Neuronal stem cell (in vitro differentiated cells): ENCODE results near the gene SNX25.

Experiments
- DNase-seq: peaks from one replicate; pipeline ENCODE4 v3.0.0-alpha.2; 2013; ENCODE audit warnings: low spot score
- H2AFZ ChIP-seq: one replicate; pipeline ENCODE4 v1.6.1; 2013; ENCODE audit warnings: mild to moderate bottlenecking, low read length, inconsistent platforms
- H2AK5ac ChIP-seq: 2 replicates; pipeline ENCODE4 v1.6.1; 2013; ENCODE audit warnings: low read depth, mild to moderate bottlenecking, inconsistent platforms, low read length, moderate library complexity, mixed read lengths
- H2BK120ac ChIP-seq: 2 replicates; pipeline ENCODE4 v1.6.1; 2013; ENCODE audit warnings: low read depth, mild to moderate bottlenecking, inconsistent platforms, low read length, moderate library complexity, mixed read lengths
- H2BK12ac ChIP-seq: one replicate; pipeline ENCODE4 v1.6.1; 2013; ENCODE audit warnings: low read length, inconsistent platforms
- H2BK15ac ChIP-seq: 2 replicates; pipeline ENCODE4 v1.6.1; 2013; ENCODE audit warnings: mild to moderate bottlenecking, low read length, inconsistent platforms, mixed read lengths
- H2BK5ac ChIP-seq: one replicate; pipeline ENCODE4 v1.6.1; 2013; ENCODE audit warnings: inconsistent platforms, mild to moderate bottlenecking, low read length, moderate library complexity
- H3K14ac ChIP-seq: one replicate; pipeline ENCODE4 v1.6.1; 2013; ENCODE audit warnings: low read length, inconsistent platforms
- H3K18ac ChIP-seq: 2 replicates; pipeline ENCODE4 v1.6.1; 2013; ENCODE audit warnings: low read length, inconsistent platforms
- H3K23ac ChIP-seq: 2 replicates; pipeline ENCODE4 v1.6.1; 2013; ENCODE audit warnings: low read depth, mild to moderate bottlenecking, mixed read lengths, low read length, inconsistent platforms; ENCODE audit not compliant: poor library complexity
- H3K27ac ChIP-seq: replicated peaks from 3 replicates; pipeline ENCODE4 v1.5.1; 2013; ENCODE audit warnings: low read length, inconsistent platforms
- H3K27me3 ChIP-seq, 3 experiments: 2 replicates each; pipeline ENCODE4 v1.6.1; 2013; ENCODE audit warnings: low read length in 3 of 3, mild to moderate bottlenecking in 2 of 3, inconsistent platforms in 1 of 3, low read depth in 1 of 3, mixed read lengths in 1 of 3, moderate library complexity in 1 of 3; ENCODE audit not compliant: control insufficient read depth in 3 of 3, insufficient read depth in 3 of 3
- H3K36me3 ChIP-seq, 2 donors: replicated peaks in 1 of 2; 2 replicates each; pipeline ENCODE4 v1.6.1; 2013; ENCODE audit warnings: low read length in 2 of 2; ENCODE audit not compliant: control insufficient read depth in 2 of 2, insufficient read depth in 2 of 2
- H3K4ac ChIP-seq: 2 replicates; pipeline ENCODE4 v1.6.1; 2013; ENCODE audit warnings: inconsistent platforms, mild to moderate bottlenecking, low read length, moderate library complexity
- H3K4me1 ChIP-seq, 2 donors: 1 replicate in 1 of 2; 2 replicates in 1 of 2; pipeline ENCODE4 v1.6.1; 2013; ENCODE audit warnings: low read length in 2 of 2, low read depth in 1 of 2; ENCODE audit not compliant: control insufficient read depth in 2 of 2, insufficient read depth in 1 of 2
- H3K4me2 ChIP-seq: one replicate; pipeline ENCODE4 v1.6.1; 2013; ENCODE audit warnings: mild to moderate bottlenecking, low read length, inconsistent platforms; ENCODE audit not compliant: insufficient read depth, poor library complexity, severe bottlenecking
- H3K4me3 ChIP-seq, 2 donors: 2 replicates each; pipeline ENCODE4 v1.5.1; 2013; ENCODE audit warnings: low read length in 2 of 2, mild to moderate bottlenecking in 2 of 2, inconsistent platforms in 1 of 2, moderate library complexity in 1 of 2
- H3K79me1 ChIP-seq: one replicate; pipeline ENCODE4 v1.6.1; 2013; ENCODE audit warnings: low read depth, mild to moderate bottlenecking, inconsistent platforms, low read length, moderate library complexity
- H3K9ac ChIP-seq: one replicate; pipeline ENCODE4 v1.6.1; 2013; ENCODE audit warnings: mild to moderate bottlenecking, low read depth, low read length, inconsistent platforms; ENCODE audit not compliant: poor library complexity
- H3K9me3 ChIP-seq, 2 donors: replicated peaks in 1 of 2; 2 replicates each; pipeline versions ENCODE3 to v1.6.1; 2013; ENCODE audit warnings: low read length in 2 of 2, mild to moderate bottlenecking in 2 of 2, inconsistent platforms in 1 of 2, low read depth in 1 of 2, mixed read lengths in 1 of 2, moderate library complexity in 1 of 2; ENCODE audit not compliant: control insufficient read depth in 2 of 2, insufficient read depth in 1 of 2
- H4K8ac ChIP-seq: one replicate; pipeline ENCODE4 v1.6.1; 2013; ENCODE audit warnings: low read depth, mild to moderate bottlenecking, inconsistent platforms, low read length, moderate library complexity
- H4K91ac ChIP-seq: one replicate; pipeline ENCODE4 v1.6.1; 2013; ENCODE audit warnings: low read length, low read depth, mild to moderate bottlenecking, inconsistent platforms; ENCODE audit not compliant: poor library complexity
- WGBS, 2 donors: extraction: QIAGEN DNeasy Blood & Tissue Kit; methylation state at CpG; one replicate each; pipeline ENCODE4 v1.1.7; 2013; ENCODE audit warnings: missing lambda C conversion rate in 2 of 2, mixed read lengths in 1 of 2; ENCODE audit not compliant: insufficient read length in 2 of 2, insufficient replicate concordance in 1 of 2; ENCODE audit errors: extremely low coverage in 2 of 2; 5-methylcytosine and 5-hydroxymethylcytosine counted together

SNX25 gene

GRCh38 chr4:185215261-185215660 lies 5.9 kb downstream of the SNX25 start:
- Histone ChIP-seq H3K36me3 (no peaks in the 10 kb centered on the region), H3K18ac (no peak overlapping the region), H2AK5ac (no peak overlapping the region), H2BK5ac (no peak overlapping the region), H3K27me3 (no peaks in the 10 kb centered on the region), H3K4me2 (no peak overlapping the region), H2BK15ac (no peak overlapping the region), H3K4me1 (peaks cover 8 to 11% of the 10 kb centered on the region in 2 donors), H2AFZ (no peak overlapping the region), H3K79me1 (peaks cover 2% of the 10 kb centered on the region), H3K9ac (no peak overlapping the region), H3K27ac (no peak overlapping the region), H3K14ac (no peak overlapping the region), H4K91ac (no peak overlapping the region), H3K4ac (no peak overlapping the region), H2BK12ac (no peak overlapping the region), H3K4me3 (no peak overlapping the region), H3K23ac (no peak overlapping the region), H4K8ac (no peak overlapping the region), H3K9me3 (no peaks in the 10 kb centered on the region), H2BK120ac (no peak overlapping the region)
- no peak for DNase-seq
- WGBS, 2 donors, result no CpG with 5 or more reads among the region's 2 CpGs

GRCh38 chr4:185217408-185217975 lies 8.1 kb downstream of the SNX25 start:
- Histone ChIP-seq H2AFZ (no peak overlapping the region), H3K79me1 (peaks cover 2% of the 10 kb centered on the region), H3K14ac (no peak overlapping the region), H2BK5ac (no peak overlapping the region), H3K18ac (no peak overlapping the region), H3K4me2 (no peak overlapping the region), H2BK120ac (no peak overlapping the region), H3K9ac (no peak overlapping the region), H3K27ac (no peak overlapping the region), H3K4ac (no peak overlapping the region), H2AK5ac (no peak overlapping the region), H3K36me3 (no peaks in the 10 kb centered on the region), H4K91ac (no peak overlapping the region), H3K27me3 (no peaks in the 10 kb centered on the region), H2BK12ac (no peak overlapping the region), H3K4me1 (peaks cover 2 to 9% of the 10 kb centered on the region in 2 donors), H3K23ac (no peak overlapping the region), H2BK15ac (no peak overlapping the region), H3K4me3 (no peak overlapping the region), H3K9me3 (peaks cover 0 to 4% of the 10 kb centered on the region in 2 donors), H4K8ac (no peak overlapping the region)
- DNase-seq, result no peak
- WGBS, 2 donors, result no CpG with 5 or more reads among the region's 6 CpGs

GRCh38 chr4:185218312-185218711 lies 8.9 kb downstream of the SNX25 start:
- H3K14ac ChIP-seq, result no peak overlapping the region
- no peak overlapping the region for H3K9ac ChIP-seq
- H2BK12ac ChIP-seq, result no peak overlapping the region
- no peak overlapping the region for H3K23ac ChIP-seq
- H3K4ac ChIP-seq, result no peak overlapping the region
- H3K9me3 ChIP-seq, result peaks cover 0 to 4% of the 10 kb centered on the region in 2 donors
- H3K4me3 ChIP-seq, result no peak overlapping the region
- H2AK5ac ChIP-seq, result no peak overlapping the region
- H2BK15ac ChIP-seq, result no peak overlapping the region
- no peak overlapping the region for H2BK120ac ChIP-seq
- H2AFZ ChIP-seq, result no peak overlapping the region
- no peak overlapping the region for H3K18ac ChIP-seq
- no peak overlapping the region for H4K91ac ChIP-seq
- H3K27ac ChIP-seq, result no peak overlapping the region
- peaks cover 0 to 2% of the 10 kb centered on the region in 2 donors for H3K36me3 ChIP-seq
- H3K4me1 ChIP-seq, result peaks cover 2 to 8% of the 10 kb centered on the region in 2 donors
- H3K27me3 ChIP-seq, result no peaks in the 10 kb centered on the region
- H2BK5ac ChIP-seq, result no peak overlapping the region
- no peak overlapping the region for H3K4me2 ChIP-seq
- peaks cover 2% of the 10 kb centered on the region for H3K79me1 ChIP-seq
- WGBS, 2 donors, result no CpG with 5 or more reads among the region's 2 CpGs
- no peak for DNase-seq
- H4K8ac ChIP-seq, result no peak overlapping the region

- DNase-seq, result no peak
- no peak overlapping the region for H3K23ac ChIP-seq
- no peak overlapping the region for H2AK5ac ChIP-seq
- peaks cover 2 to 7% of the 10 kb centered on the region in 2 donors for H3K4me1 ChIP-seq
- H3K27ac ChIP-seq, result no peak overlapping the region
- H3K27me3 ChIP-seq, result no peaks in the 10 kb centered on the region
- peaks cover 0 to 2% of the 10 kb centered on the region in 2 donors for H3K36me3 ChIP-seq
- H3K9me3 ChIP-seq, result peaks cover 0 to 4% of the 10 kb centered on the region in 2 donors
- no peak overlapping the region for H2BK15ac ChIP-seq
- H3K79me1 ChIP-seq, result peaks cover 2% of the 10 kb centered on the region
- H3K18ac ChIP-seq, result no peak overlapping the region
- H3K9ac ChIP-seq, result no peak overlapping the region
- no peak overlapping the region for H3K4me3 ChIP-seq
- no peak overlapping the region for H4K8ac ChIP-seq
- H3K4ac ChIP-seq, result no peak overlapping the region
- H3K4me2 ChIP-seq, result no peak overlapping the region
- no peak overlapping the region for H2BK5ac ChIP-seq
- no peak overlapping the region for H2BK12ac ChIP-seq
- no peak overlapping the region for H3K14ac ChIP-seq
- no peak overlapping the region for H4K91ac ChIP-seq
- H2AFZ ChIP-seq, result no peak overlapping the region
- H2BK120ac ChIP-seq, result no peak overlapping the region
- no CpG with 5 or more reads among the region's 3 CpGs for WGBS, 2 donors
These were observed 10.3 kb downstream of the SNX25 start for GRCh38 chr4:185219551-185220344.
